K562 (cell line): Measurements from ENCODE around the gene ZAP70. TPM values are rescaled to one million over a fixed set of nuclear protein-coding genes. Genes with fewer than 3 reads are reported as not detected.

ENCODE experiments used
- ATAC-seq: fragments of 200-7000 bp; cut with Tn5 transposase; 3 replicates; pipeline ENCODE4 v1.9.1; 2020; ENCODE audit warnings: moderate library complexity
- BruUV-seq: library from RNA; stranded (reverse); fragments of 400-500 nt; replicated peaks from 2 replicates; lab custom pipeline; 2021; lab: Mats Ljungman, UMichigan
- CTCF ChIA-PET: fragments of 300-600 bp; formaldehyde crosslinking; extraction: SDS; loops from one replicate; lab custom pipeline; 2021; ENCODE audit warnings: low intra/inter-chr PET ratio; lab: Yijun Ruan, JAX
- POLR2A ChIA-PET: fragments of 300-600, 350-650 bp; sonication (Branson Sonifier 250); formaldehyde crosslinking; extraction: SDS; loops from one replicate; lab custom pipeline; 2021; ENCODE audit warnings: antibody characterized with exemption, inconsistent platforms; lab: Yijun Ruan, JAX
- DNase-seq, 4 experiments: peaks; one replicate each; pipeline versions ENCODE4 v3.0.0 to v3.0.0-alpha.2; 2011 to 2018; ENCODE audit warnings: low spot score in 3 of 4, mixed read lengths in 3 of 4; ENCODE audit errors: extremely low read depth in 1 of 4
- FAIRE-seq: peaks from 2 replicates; lab custom pipeline; 2011; peaks lifted over from hg19 to GRCh38; lab: Jason Lieb, UNC
- H2AFZ ChIP-seq: 2 replicates; pipeline ENCODE4 v1.6.0; 2011; ENCODE audit warnings: low read depth, low read length, control low read depth, inconsistent platforms
- H3K27ac ChIP-seq: fragments of 200-600 bp; 3 replicates; pipeline ENCODE4 v1.8.0; 2011; ENCODE audit warnings: low read depth, mild to moderate bottlenecking, control low read depth, inconsistent platforms, low read length, moderate library complexity, mixed read lengths; ENCODE audit errors: extremely low read depth
- H3K27me3 ChIP-seq, 2 experiments: fragments of 300-600 bp in 1 of 2; 2 replicates in 1 of 2; 3 replicates in 1 of 2; pipeline versions ENCODE4 v1.6.0 to v1.8.0; 2011; ENCODE audit warnings: inconsistent platforms in 2 of 2, low read length in 2 of 2, mild to moderate bottlenecking in 1 of 2, mixed read lengths in 1 of 2, moderate library complexity in 1 of 2; ENCODE audit not compliant: control insufficient read depth in 2 of 2, insufficient read depth in 2 of 2
- H3K36me3 ChIP-seq: fragments of 300-600 bp; 3 replicates; pipeline ENCODE4 v1.8.0; 2011; ENCODE audit warnings: mild to moderate bottlenecking, low read length, inconsistent platforms; ENCODE audit not compliant: control insufficient read depth, insufficient read depth
- H3K4me1 ChIP-seq, 2 experiments: fragments of 200-600 bp in 1 of 2; replicated peaks in 1 of 2; 2 replicates in 1 of 2; 3 replicates in 1 of 2; pipeline versions ENCODE4 v1.5.1 to v1.8.0; 2011; ENCODE audit warnings: inconsistent platforms in 2 of 2, low read length in 2 of 2, mild to moderate bottlenecking in 1 of 2, mixed read lengths in 1 of 2, moderate library complexity in 1 of 2; ENCODE audit not compliant: control insufficient read depth in 2 of 2, insufficient read depth in 2 of 2
- H3K4me2 ChIP-seq: 2 replicates; pipeline ENCODE4 v1.6.1; 2011; ENCODE audit warnings: low read length, control low read depth, inconsistent platforms, mixed read lengths; ENCODE audit not compliant: insufficient read depth
- H3K4me3 ChIP-seq: fragments of 200-600 bp; sonication (generic), shearing (Covaris generic); 2 replicates; pipeline ENCODE4 v1.5.1; 2016; ENCODE audit warnings: control low read depth, inconsistent platforms
- H3K79me2 ChIP-seq: fragments of 200-600 bp; 3 replicates; pipeline ENCODE4 v1.8.0; 2011; ENCODE audit warnings: low read length, inconsistent platforms; ENCODE audit not compliant: control insufficient read depth, insufficient read depth
- H3K9ac ChIP-seq, 2 experiments: 2 replicates each; pipeline versions ENCODE4 v1.6.0 to v1.6.1; 2011; ENCODE audit warnings: low read depth in 2 of 2, low read length in 2 of 2, control low read depth in 1 of 2, inconsistent platforms in 1 of 2, mild to moderate bottlenecking in 1 of 2, mixed read lengths in 1 of 2; ENCODE audit not compliant: insufficient read depth in 1 of 2
- H3K9me1 ChIP-seq: one replicate; pipeline ENCODE4 v1.6.0; 2011; ENCODE audit warnings: inconsistent platforms, mild to moderate bottlenecking, low read length, moderate library complexity; ENCODE audit not compliant: control insufficient read depth, insufficient read depth
- H3K9me3 ChIP-seq: replicated peaks from 2 replicates; pipeline ENCODE4 v1.5.1; 2011; ENCODE audit warnings: low read depth, low read length, inconsistent platforms; ENCODE audit not compliant: control insufficient read depth, insufficient read depth
- H4K20me1 ChIP-seq: replicated peaks from 2 replicates; pipeline ENCODE4 v1.6.1; 2011; ENCODE audit warnings: low read length, inconsistent platforms, mixed read lengths; ENCODE audit not compliant: control insufficient read depth, insufficient read depth
- ATF3 ChIP-seq, 2 experiments: fragments of 450-650 bp in 1 of 2; sonication (generic) in 1 of 2; formaldehyde crosslinking in 1 of 2; IDR thresholded peaks in 1 of 2; conservative IDR thresholded peaks in 1 of 2; 2 replicates each; pipeline versions ENCODE4 v1.6.1 to v1.8.1; 2016 to 2023; ENCODE audit warnings: mild to moderate bottlenecking in 2 of 2, moderate library complexity in 2 of 2, inconsistent platforms in 1 of 2, missing genetic modification reagents in 1 of 2
- CEBPG ChIP-seq, 3 experiments: fragments of 200-800 bp in 1 of 3; sonication (Bioruptor generic) in 1 of 3; sonication (generic) in 1 of 3; formaldehyde crosslinking in 1 of 3; IDR thresholded peaks in 2 of 3; conservative IDR thresholded peaks in 1 of 3; 2 replicates each; pipeline versions ENCODE4 v1.6.1 to v1.8.0; 2016 to 2022; ENCODE audit warnings: missing compliant biosample characterization in 2 of 3, missing genetic modification characterization in 2 of 3, mild to moderate bottlenecking in 1 of 3, missing genetic modification reagents in 1 of 3
- FOSL1 ChIP-seq: fragments of 200-800 bp; sonication (Bioruptor generic); conservative IDR thresholded peaks from 2 replicates; pipeline ENCODE4 v1.6.1; 2016; ENCODE audit warnings: missing genetic modification characterization, missing compliant biosample characterization
- HIVEP1 ChIP-seq: fragments of 250-450 bp; sonication (Bioruptor Pico); IDR thresholded peaks from 2 replicates; pipeline ENCODE4 v1.4.0; 2020; ENCODE audit warnings: mild to moderate bottlenecking
- HMGN3 ChIP-seq: IDR thresholded peaks from 2 replicates; pipeline ENCODE4 v1.6.1; 2011; ENCODE audit warnings: borderline replicate concordance, low read depth, mild to moderate bottlenecking, mixed read lengths, low read length; ENCODE audit not compliant: insufficient read length; ENCODE audit errors: extremely low read depth
- IRF1 ChIP-seq: sonication (generic); formaldehyde crosslinking; IDR thresholded peaks from 2 replicates; pipeline ENCODE4 v1.8.0; 2022; ENCODE audit warnings: missing genetic modification reagents, mild to moderate bottlenecking, borderline replicate concordance
- KLF13 ChIP-seq: fragments of 450-650 bp; IDR thresholded peaks from 2 replicates; pipeline ENCODE4 v1.6.1; 2016; ENCODE audit warnings: missing genetic modification characterization, low read depth, mild to moderate bottlenecking, missing compliant biosample characterization, moderate library complexity, borderline replicate concordance
- MLX ChIP-seq, 2 experiments: fragments of 450-650 bp in 1 of 2; sonication (generic) in 1 of 2; formaldehyde crosslinking; conservative IDR thresholded peaks; 2 replicates each; pipeline versions ENCODE4 v1.4.0 to v1.8.1; 2020 to 2022; ENCODE audit warnings: mild to moderate bottlenecking in 1 of 2, missing genetic modification reagents in 1 of 2
- NCOR1 ChIP-seq: fragments of 450-650 bp; IDR thresholded peaks from 2 replicates; pipeline ENCODE4 v1.6.1; 2016; ENCODE audit warnings: mild to moderate bottlenecking, moderate library complexity
- SRSF9 ChIP-seq: fragments of 200-400 bp; formaldehyde crosslinking; IDR thresholded peaks from 2 replicates; pipeline ENCODE4 v1.6.1; 2017; ENCODE audit warnings: low read depth, low read length, borderline replicate concordance
- TFAP4 ChIP-seq: sonication (generic); formaldehyde crosslinking; IDR thresholded peaks from 2 replicates; pipeline ENCODE4 v1.8.0; 2022; ENCODE audit warnings: missing genetic modification reagents, mild to moderate bottlenecking, moderate library complexity, borderline replicate concordance
- VEZF1 ChIP-seq: fragments of 200-800 bp; sonication (Bioruptor generic); IDR thresholded peaks from 2 replicates; pipeline ENCODE4 v1.6.1; 2017; ENCODE audit warnings: missing genetic modification characterization, missing compliant biosample characterization
- ZBTB33 ChIP-seq: sonication (generic); formaldehyde crosslinking; IDR thresholded peaks from 2 replicates; pipeline ENCODE4 v1.8.1; 2023; ENCODE audit warnings: mild to moderate bottlenecking, missing genetic modification reagents
- WGBS: fragments of 100-300 bp; shearing (Covaris generic); methylation state at CpG from one replicate; pipeline ENCODE4 v1.1.6; 2016; ENCODE audit warnings: low coverage, mixed read lengths; ENCODE audit not compliant: insufficient coverage; ENCODE audit errors: missing lambda C conversion rate; 5-methylcytosine and 5-hydroxymethylcytosine counted together
- in situ Hi-C: fragments of 300-500 bp; cut with MboI; formaldehyde crosslinking; loops from 4 replicates; pipeline ENCODE4 v1.15.0; 2018; ENCODE audit warnings: inconsistent platforms, mixed read lengths
- intact Hi-C: fragments of 100-400 bp; cut with micrococcal nuclease; formaldehyde crosslinking; loops from 2 replicates; pipeline ENCODE4 v1.14.2; 2022
- polyA plus RNA-seq, 8 experiments: library from polyadenylated mRNA; depleted of rRNA in 4 of 8; stranded (reverse) in 5 of 8; unstranded in 3 of 8; fragments of >200 nt; fragmentation: Nextera tagmentation in 2 of 8; fragmentation: Illumina TruSeq in 1 of 8; extraction: Ambion mirVana in 2 of 8; extraction: Trizol in 1 of 8; gene quantifications; 2 replicates each; pipeline versions ENCODE4 v1.2.1 to v1.2.3, GENCODE V29; 2011 to 2014; ENCODE audit warnings: inconsistent platforms in 1 of 8, missing spikeins in 1 of 8
- total RNA-seq, 7 experiments: library from RNA; depleted of rRNA in 6 of 7; stranded (reverse); fragments of >200 nt in 6 of 7; fragmentation: Illumina TruSeq in 2 of 7; extraction: Trizol in 2 of 7; gene quantifications; 2 replicates each; pipeline versions ENCODE4 v1.2.1 to v1.2.3, GENCODE V29; 2011 to 2021; ENCODE audit warnings: low replicate concordance in 1 of 7

Gene ZAP70
- total and polyA plus RNA-seq, 9 of the 15 experiments (the other 6 are each of a cell fraction or from before 2014, with no cell fraction given) = 0.06 to 0.80 (median 0.21) TPM; not detected in 1

- no peak for DNase-seq
- intact Hi-C loops (no loop called here), in situ Hi-C loops (no loop called here)
- H3K4me1 ChIP-seq = no peaks in the 10 kb centered on the region
- no peak overlapping the region for H3K27ac ChIP-seq
- POLR2A ChIA-PET = interaction anchor here (1.1 kb wide), 1 partner anchor 12 kb away, joined by 4 read pairs; no protein-coding TSS in a partner anchor
- CTCF ChIA-PET = no interaction called here
- H4K20me1 ChIP-seq = no peaks in the 10 kb centered on the region; the same call in 1 of the 2 replicates
- H3K9me3 ChIP-seq = no peaks in the 10 kb centered on the region
- H2AFZ ChIP-seq = no peak overlapping the region
- no peak overlapping the region for H3K9ac ChIP-seq
- BruUV-seq = no TSS peak
- ATAC-seq = no peak
- H3K36me3 ChIP-seq = peaks cover 6% of the 10 kb centered on the region
- H3K9me1 ChIP-seq = no peaks in the 10 kb centered on the region
- no peaks in the 10 kb centered on the region for H3K27me3 ChIP-seq
- no peak overlapping the region for H3K4me3 ChIP-seq
- H3K79me2 ChIP-seq = no peaks in the 10 kb centered on the region
- H3K4me2 ChIP-seq = no peak overlapping the region
- FAIRE-seq = no peak
- WGBS = 47% methylated on average over 2 of the region's 2 CpGs
- TF ChIP-seq SRSF9 (no peak), ATF3 (IDR thresholded peaks at IDR 0.05) (no peak), ATF3 (CRISPR knock-in tag; conservative IDR thresholded peaks at IDR 0.05) (no peak), VEZF1 (no peak), TFAP4 (no peak), HMGN3 (no peak), MLX (CRISPR knock-in tag; conservative IDR thresholded peaks at IDR 0.05) (no peak), FOSL1 (tag) (no peak), NCOR1 (no peak), CEBPG (CRISPR knock-in tag; IDR thresholded peaks at IDR 0.05) (no peak), CEBPG (tag; conservative IDR thresholded peaks at IDR 0.05 in 1 of 2, IDR thresholded peaks at IDR 0.05 in 1 of 2) (no peak), KLF13 (tag) (no peak), IRF1 (CRISPR knock-in tag) (no peak), ZBTB33 (no peak), HIVEP1 (CRISPR knock-in tag) (no peak)
Observed at GRCh38 chr2:97785818-97786217, 72.4 kb downstream of the ZAP70 start.
